WI38 (cell line): Measurements from ENCODE around the gene ARHGAP31.

Experiments
- H3K4me3 ChIP-seq: 2 replicates; pipeline ENCODE4 v1.5.1; 2011; ENCODE audit warnings: low read depth, mild to moderate bottlenecking, control low read depth, low read length
- CTCF ChIP-seq: IDR thresholded peaks from 2 replicates; pipeline ENCODE4 v1.5.1; 2012; ENCODE audit warnings: low read depth, mild to moderate bottlenecking, control low read depth, low read length

ARHGAP31 gene

GRCh38 chr3:119322835-119323722 lies 28.9 kb downstream of the ARHGAP31 start:
- TF ChIP-seq CTCF, result 0 out of 2 replicates have a peak, but pooled peaks have one; percentile 14
- peak overlapping the region; percentile 70 for H3K4me3 ChIP-seq

- peak overlapping the region; percentile 70 for H3K4me3 ChIP-seq
- no peak for TF ChIP-seq CTCF
These were observed 29.5 kb downstream of the ARHGAP31 start for GRCh38 chr3:119323723-119324085.

GRCh38 chr3:119324899-119325298 lies 30.7 kb downstream of the ARHGAP31 start:
- no peak overlapping the region for H3K4me3 ChIP-seq
- TF ChIP-seq CTCF, result no peak

GRCh38 chr3:119326976-119327375 lies 32.8 kb downstream of the ARHGAP31 start:
- no peak for TF ChIP-seq CTCF

GRCh38 chr3:119329551-119329950 lies 35.4 kb downstream of the ARHGAP31 start:
- no peak overlapping the region for H3K4me3 ChIP-seq
- no peak for TF ChIP-seq CTCF

More at GRCh38 chr3:119326976-119327375, 32.8 kb downstream of the ARHGAP31 start:
- H3K4me3 ChIP-seq, result no peak overlapping the region

- no peak for TF ChIP-seq CTCF
- no peak overlapping the region for H3K4me3 ChIP-seq
These were observed 36.0 kb downstream of the ARHGAP31 start for GRCh38 chr3:119330181-119330580.

- no peak for TF ChIP-seq CTCF
- no peak overlapping the region for H3K4me3 ChIP-seq
These were observed 36.7 kb downstream of the ARHGAP31 start for GRCh38 chr3:119330858-119331257.
